RWPE2 (cell line): ENCODE results near the gene ELAVL3.

Experiments used
- ATAC-seq: fragments of 200-7000 bp; cut with Tn5 transposase; 3 replicates; pipeline ENCODE4 v1.9.1; 2021; ENCODE audit warnings: low read depth
- DNase-seq: peaks from one replicate; pipeline ENCODE4 v3.0.0-alpha.2; 2020; ENCODE audit warnings: low spot score
- H3K27ac ChIP-seq: fragments of 450-650 bp; 2 replicates; pipeline ENCODE4 v1.5.1; 2017; ENCODE audit warnings: mild to moderate bottlenecking; ENCODE audit not compliant: poor library complexity, severe bottlenecking
- H3K27me3 ChIP-seq: fragments of 250-450 bp; sonication (Bioruptor Pico); 2 replicates; pipeline ENCODE4 v1.5.1; 2021; ENCODE audit warnings: mild to moderate bottlenecking, moderate library complexity; ENCODE audit not compliant: insufficient read depth, poor library complexity, severe bottlenecking
- H3K36me3 ChIP-seq: fragments of 250-450 bp; sonication (Bioruptor Pico); 2 replicates; pipeline ENCODE4 v1.5.1; 2020; ENCODE audit warnings: low read depth, mild to moderate bottlenecking, moderate library complexity
- H3K4me1 ChIP-seq: fragments of 250-450 bp; sonication (Bioruptor Pico); 2 replicates; pipeline ENCODE4 v1.5.1; 2021; ENCODE audit warnings: mild to moderate bottlenecking, moderate library complexity; ENCODE audit not compliant: insufficient read depth, poor library complexity, severe bottlenecking
- H3K4me3 ChIP-seq: fragments of 250-450 bp; sonication (Bioruptor Pico); 2 replicates; pipeline ENCODE4 v1.5.1; 2021; ENCODE audit warnings: mild to moderate bottlenecking, moderate library complexity; ENCODE audit not compliant: severe bottlenecking
- H3K9me3 ChIP-seq: fragments of 250-450 bp; sonication (Bioruptor Pico); 2 replicates; pipeline ENCODE4 v1.5.1; 2021; ENCODE audit warnings: mild to moderate bottlenecking, moderate library complexity; ENCODE audit not compliant: severe bottlenecking
- CTCF ChIP-seq: fragments of 450-650 bp; IDR thresholded peaks from one replicate; pipeline ENCODE4 v1.5.1; 2017; ENCODE audit warnings: mild to moderate bottlenecking, moderate library complexity; ENCODE audit not compliant: poor library complexity, severe bottlenecking

Gene ELAVL3

GRCh38 chr19:11421371-11422098 is 59.3 kb downstream of the ELAVL3 start:
- peak; percentile 47 for ATAC-seq
- Histone ChIP-seq H3K4me1 (peaks cover 4% of the 10 kb centered on the region), H3K36me3 (no peaks in the 10 kb centered on the region), H3K27ac (no peak overlapping the region), H3K9me3 (no peaks in the 10 kb centered on the region), H3K4me3 (peak overlapping the region; percentile 21), H3K27me3 (no peaks in the 10 kb centered on the region)
- DNase-seq: peak; percentile 64
- TF ChIP-seq CTCF: no peak

GRCh38 chr19:11420429-11421370 is 60.1 kb downstream of the ELAVL3 start:
- no peak for TF ChIP-seq CTCF
- Histone ChIP-seq H3K27ac (no peak overlapping the region), H3K4me1 (peaks cover 4% of the 10 kb centered on the region), H3K4me3 (no peak overlapping the region), H3K9me3 (no peaks in the 10 kb centered on the region), H3K36me3 (no peaks in the 10 kb centered on the region), H3K27me3 (no peaks in the 10 kb centered on the region)
- ATAC-seq (no peak), DNase-seq (no peak)

- H3K4me3 ChIP-seq: peak within 1 kb of the TSS; percentile 23
- H3K27ac ChIP-seq: no peak within 1 kb of the TSS
- TF ChIP-seq CTCF: no peak
- H3K9me3 ChIP-seq: no peaks in the 10 kb centered on the region
- H3K4me1 ChIP-seq: peaks cover 4% of the 10 kb centered on the region
- DNase-seq: no peak
- peak; percentile 16; the same call in 1 of the 3 replicates for ATAC-seq
- H3K36me3 ChIP-seq: no peaks in the 10 kb centered on the region
- H3K27me3 ChIP-seq: no peaks in the 10 kb centered on the region
Observed at GRCh38 chr19:11418549-11419506, 62.0 kb downstream of the ELAVL3 start, which contains the start of gene RGL3. Gene RGL3, minus strand, starts transcription at chr19:11419314. Its CDS starts 36 bp downstream, at chr19:11419278.

- Histone ChIP-seq H3K4me3 (peak overlapping the region; percentile 23), H3K4me1 (peaks cover 4% of the 10 kb centered on the region), H3K9me3 (no peaks in the 10 kb centered on the region), H3K27me3 (no peaks in the 10 kb centered on the region), H3K36me3 (no peaks in the 10 kb centered on the region), H3K27ac (no peak overlapping the region)
- no peak for DNase-seq
- TF ChIP-seq CTCF: no peak
- no peak for ATAC-seq
Observed at GRCh38 chr19:11418094-11418548, 62.7 kb downstream of the ELAVL3 start.
